ACHN (cell line): ENCODE data around the gene RAD54L.
"Not testable (repeated sequence)": the region's sequence is repeated elsewhere in the genome, so short reads cannot be mapped to it uniquely, and the experiment has no call there.

Source experiments
- DNase-seq: peaks from one replicate; pipeline ENCODE4 v3.0.0-alpha.2; 2015
- in situ Hi-C: cut with HindIII; loops from 2 replicates; pipeline ENCODE4 v1.10.0; 2017; ENCODE audit warnings: low sequenced_read_pairs, low pct_ligation_motif_present, low pct_unique_long_range_greater_than_20kb

RAD54L gene

DNA sequence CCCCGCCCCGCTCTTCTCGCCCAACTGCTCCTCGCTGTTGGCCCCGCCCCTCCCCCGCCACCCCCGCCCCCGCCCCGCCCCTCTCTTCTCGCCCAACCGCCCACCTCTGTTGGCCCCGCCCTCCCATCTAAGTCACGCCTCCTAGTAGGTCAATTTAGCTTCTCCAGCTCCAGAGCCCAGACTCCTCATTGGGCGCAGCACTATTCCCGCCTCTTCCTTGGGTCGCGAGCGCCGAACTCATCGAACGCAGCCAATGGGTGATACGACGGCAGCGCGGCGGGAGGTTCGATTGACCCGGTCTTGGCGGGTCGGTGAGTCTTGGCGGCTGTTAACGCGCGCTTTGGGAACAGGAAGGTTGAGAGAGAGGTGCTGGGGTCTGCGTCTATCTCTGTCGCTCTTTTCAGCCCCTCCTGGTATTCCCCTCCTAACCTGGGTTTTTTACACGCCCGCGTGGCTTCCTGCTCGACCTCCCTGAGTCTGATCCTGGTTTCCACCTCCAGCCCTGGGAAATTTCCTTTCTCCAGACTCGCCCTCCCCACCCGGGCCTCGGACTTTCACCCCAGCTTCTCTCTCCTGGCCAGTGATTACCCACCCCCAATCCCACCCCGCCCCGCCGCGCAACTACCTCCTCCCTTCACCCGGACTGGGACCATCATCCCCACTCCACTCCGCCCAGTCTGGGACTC lies at the start of gene RAD54L:
RAD54L (plus strand) TSS at position 328 of the 686 bp plus-strand sequence. CDS start 643 bp downstream, outside the sequence.
- in situ Hi-C loops = no loop called here
- DNase-seq = peak; percentile 97

DNA sequence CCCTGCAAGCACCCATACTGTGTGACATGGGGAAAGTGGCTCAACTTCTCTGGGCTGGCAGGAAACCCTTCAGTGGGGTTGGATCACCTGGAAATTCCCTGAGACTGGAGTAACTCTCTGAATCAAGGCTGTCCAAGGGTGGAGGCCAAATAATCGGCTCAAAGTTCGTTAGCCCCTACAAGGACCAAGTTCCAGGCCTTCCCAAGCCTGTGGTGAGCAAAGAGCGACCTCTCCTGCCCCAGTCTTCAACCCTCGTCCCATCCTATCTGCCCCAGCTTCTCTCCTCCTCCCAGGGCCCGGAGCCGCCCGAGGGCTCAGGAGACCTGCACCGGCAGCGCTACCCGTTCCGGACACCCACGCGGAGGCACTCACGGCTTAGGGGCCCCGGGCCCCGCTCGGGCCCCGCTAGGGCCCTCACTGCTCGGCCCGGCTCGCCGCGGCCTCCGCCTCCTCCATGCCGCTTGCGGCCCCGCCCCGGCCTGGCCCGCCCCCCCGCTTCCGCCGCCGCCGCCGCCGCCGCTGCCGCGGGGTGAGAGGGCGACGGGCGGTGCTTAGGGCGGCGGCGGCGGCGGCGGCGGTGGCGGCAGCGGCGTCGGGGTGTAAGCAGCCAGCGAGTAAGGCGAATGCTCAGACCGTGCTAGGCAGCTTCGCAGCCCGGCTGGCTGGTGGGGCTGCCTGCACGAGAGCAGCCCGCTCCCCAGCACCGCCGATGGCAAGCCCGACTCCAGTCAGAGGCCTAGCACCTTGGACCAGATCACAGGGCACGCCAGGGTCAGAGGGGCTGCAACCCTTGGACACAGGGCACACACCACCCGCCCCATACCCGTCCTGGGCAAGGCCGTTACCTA lies 49.4 kb upstream of the RAD54L start, which contains the start of gene POMGNT1:
POMGNT1 (minus strand) TSS at position 471 of the 848 bp plus-strand sequence. CDS start 613 bp downstream, outside the sequence.
- in situ Hi-C loops = loop anchor here (25.0 kb wide), 1 partner anchor 161 kb away; no protein-coding TSS in a partner anchor
- peak; percentile 67 for DNase-seq

DNA sequence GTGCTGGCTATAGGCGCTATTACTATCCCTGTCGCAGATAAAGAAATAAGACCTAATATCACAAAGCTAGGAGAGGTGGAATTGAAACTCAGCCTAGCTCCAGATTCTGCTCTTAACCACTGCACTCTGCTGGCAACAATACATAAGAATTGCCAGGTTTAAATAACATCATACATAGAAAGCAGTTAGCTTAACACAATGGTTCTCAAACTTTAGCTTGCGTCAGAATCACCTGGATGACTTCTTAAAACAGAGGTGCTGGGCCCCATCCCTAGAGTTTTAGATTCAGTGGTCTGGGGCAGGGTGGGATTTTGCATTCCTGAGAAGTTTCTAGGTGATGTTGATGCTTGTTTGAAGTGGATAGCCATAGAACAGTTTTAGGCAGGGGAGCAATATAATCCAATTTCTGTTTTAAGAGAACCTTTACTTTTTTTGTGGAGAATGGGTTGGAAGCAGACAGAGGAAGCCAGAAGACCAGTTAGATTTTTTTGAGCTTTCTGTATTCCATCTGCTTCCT lies 48.3 kb upstream of the RAD54L start:
- in situ Hi-C loops = loop anchor here (25.0 kb wide), 1 partner anchor 162 kb away; no protein-coding TSS in a partner anchor

DNA sequence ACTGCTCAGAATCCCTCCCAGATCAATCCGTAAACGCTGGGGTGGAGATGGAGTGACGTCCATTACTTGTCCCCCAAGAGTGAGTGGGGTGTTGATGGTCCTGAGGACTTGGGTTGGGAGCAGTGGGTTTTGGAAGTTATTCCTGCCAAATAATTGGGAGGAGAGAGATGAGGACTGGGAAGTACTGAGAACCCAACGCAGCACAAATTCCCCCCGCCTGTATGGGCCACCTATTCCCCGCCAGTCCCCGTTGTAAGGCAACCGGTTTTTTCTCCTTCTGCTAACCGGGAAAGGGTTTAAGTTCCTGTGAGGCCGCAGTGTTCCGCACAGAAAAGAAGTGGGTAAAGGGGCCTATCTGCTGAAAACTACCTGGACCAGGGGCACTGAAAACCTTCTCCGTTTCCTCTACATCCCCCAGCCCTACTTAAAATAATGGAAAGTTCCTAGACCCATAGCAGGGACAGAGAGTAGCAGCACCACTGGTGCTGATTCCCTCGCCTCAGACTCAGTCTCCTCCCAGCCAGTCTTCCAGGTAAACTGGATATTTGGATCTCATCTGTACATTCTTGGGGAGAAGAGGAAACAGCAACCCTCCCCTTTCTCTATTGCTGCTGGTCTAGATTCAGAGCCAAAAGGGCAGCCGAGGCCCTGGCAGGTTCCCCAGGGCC lies 43.7 kb upstream of the RAD54L start:
- DNase-seq = no peak
- in situ Hi-C loops = no loop called here

More for the DNA sequence above, 48.3 kb upstream of the RAD54L start:
- no peak for DNase-seq

DNA sequence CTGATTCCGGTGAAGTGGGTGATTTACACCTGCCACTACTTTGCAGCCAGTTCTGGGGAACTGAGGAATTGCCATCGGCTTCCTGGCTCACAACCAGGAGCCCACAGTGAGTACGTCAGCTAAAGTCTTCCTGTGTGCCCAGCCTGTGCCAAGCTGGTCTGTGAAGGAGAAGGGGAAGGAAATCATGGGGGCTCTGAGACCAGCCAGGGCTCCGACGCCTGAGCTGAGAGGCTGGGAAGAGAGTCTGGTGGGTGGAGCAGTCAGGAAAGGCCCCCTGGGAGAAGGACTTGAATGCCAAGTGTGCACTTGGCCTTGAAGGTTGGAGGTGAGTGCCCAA lies 43.2 kb upstream of the RAD54L start:
- in situ Hi-C loops = no loop called here

DNA sequence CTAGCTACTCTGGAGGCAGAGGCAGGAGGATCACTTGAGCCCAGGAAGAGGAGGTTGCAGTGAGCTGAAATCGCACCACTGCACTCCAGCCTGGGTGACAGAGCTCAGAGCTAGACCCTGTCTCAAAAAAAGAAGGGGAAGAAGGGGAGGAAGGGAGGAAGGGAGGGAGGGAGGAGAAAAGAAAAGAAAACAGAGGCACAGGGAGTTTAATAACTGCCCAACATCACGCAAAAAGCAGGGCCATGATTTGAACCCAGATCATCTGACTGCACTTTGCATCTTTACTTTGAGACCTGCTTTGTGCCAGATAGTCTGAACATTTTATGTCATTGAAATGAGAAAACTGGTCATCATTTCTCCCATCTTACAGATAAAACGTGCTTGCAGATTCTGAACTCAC lies 42.4 kb upstream of the RAD54L start:
- DNase-seq = no peak
- in situ Hi-C loops = no loop called here

More for the DNA sequence above, 43.2 kb upstream of the RAD54L start:
- peak; percentile 25 for DNase-seq

DNA sequence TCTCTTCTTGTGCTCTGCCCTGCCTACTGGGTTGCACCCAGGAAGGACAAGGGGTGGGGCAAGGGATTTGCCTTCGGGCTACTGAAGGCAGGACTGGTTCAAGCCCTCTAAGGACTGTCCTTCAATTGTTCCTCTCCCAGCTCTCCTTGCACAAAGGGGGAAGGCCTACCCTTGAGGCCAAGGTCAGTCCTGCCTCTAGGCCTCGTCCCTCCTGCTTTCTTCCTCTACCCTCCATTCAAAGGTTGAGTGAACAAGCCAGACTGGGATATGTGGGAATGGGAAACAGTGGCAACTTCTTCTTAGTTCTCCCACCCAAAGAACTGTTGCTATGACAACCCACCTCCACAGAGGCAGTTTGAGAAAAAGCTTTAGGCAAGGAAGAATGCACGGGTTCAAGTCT lies 41.8 kb upstream of the RAD54L start:
- no peak for DNase-seq
- in situ Hi-C loops = no loop called here

DNA sequence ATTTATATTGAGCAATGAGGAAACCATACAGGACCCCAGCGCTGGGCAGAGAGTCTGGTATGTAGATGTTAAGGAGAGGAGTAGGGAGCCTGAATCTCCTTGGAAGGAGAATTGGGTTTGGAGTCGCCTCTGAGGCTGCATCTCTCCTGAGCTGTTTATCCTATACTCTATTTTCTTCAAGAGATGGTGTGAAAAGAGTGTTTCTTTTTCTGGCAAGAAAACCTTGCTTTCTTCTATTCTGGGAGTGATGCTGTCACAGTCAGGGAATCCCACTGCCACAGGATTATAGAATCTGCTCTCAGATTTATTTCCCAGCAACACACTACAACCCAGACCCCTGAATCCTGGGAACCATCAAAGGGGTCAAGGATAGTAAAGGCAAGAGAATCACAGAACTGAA lies 41.2 kb upstream of the RAD54L start:
- in situ Hi-C loops = no loop called here
- DNase-seq = no peak

DNA sequence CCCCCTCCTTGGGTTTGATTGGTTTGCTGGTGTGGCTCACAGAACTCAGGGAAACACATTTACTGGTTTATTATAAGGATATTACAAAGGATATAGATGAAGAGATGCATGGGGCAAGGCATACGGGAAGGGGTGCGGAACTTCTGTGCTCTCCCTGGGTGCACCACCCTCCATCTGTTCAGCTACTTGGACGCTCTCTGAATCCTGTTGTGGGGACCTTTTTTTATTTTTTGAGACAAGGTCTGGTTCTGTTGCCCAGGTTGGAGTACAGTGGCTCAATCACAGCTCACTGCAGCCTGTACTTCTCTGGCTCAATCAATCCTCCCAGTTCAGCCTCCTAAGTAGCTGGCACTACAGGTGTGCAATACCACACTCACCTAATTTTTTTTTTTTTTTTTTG lies 37.0 kb upstream of the RAD54L start:
- in situ Hi-C loops = no loop called here
- DNase-seq = no peak

DNA sequence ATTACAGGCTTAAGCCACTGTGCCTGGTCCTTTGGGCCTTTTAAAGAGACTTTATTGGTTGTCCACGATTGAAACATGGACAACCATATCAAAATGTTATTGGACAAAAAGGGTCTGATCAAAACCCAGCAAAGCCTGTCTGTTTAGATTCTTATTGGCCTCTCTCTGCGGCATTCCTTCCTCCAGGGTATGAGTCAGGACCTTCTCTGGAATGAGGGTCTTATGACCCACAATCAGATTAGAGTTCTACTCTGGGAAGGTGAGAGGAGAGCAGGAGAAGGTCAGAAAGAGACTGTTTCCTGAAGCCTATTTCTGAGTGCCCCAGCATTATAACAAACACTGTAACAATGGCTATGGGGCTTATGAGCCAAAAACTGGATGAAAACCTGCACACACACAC lies 36.5 kb upstream of the RAD54L start:
- DNase-seq = no peak
- in situ Hi-C loops = no loop called here

DNA sequence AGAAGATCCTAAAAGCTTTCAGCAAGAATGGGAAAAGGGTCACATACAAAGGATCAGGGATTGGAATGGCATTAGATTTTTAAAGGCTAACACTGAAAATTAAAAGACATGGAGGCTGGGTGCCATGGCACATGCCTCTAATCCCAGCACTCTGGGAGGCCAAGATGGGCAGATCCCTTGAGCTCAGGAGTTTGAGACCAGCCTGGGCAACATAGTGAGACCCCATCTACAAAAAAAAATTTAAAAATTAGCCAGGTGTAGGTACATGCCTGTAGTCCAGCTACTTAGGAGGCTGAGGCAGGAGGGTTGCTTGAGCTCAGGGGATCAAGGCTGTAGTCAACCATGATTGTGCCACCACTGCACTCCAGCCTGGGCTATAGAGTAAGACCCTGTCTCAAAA lies 32.1 kb upstream of the RAD54L start:
- in situ Hi-C loops = no loop called here
- DNase-seq = no peak

DNA sequence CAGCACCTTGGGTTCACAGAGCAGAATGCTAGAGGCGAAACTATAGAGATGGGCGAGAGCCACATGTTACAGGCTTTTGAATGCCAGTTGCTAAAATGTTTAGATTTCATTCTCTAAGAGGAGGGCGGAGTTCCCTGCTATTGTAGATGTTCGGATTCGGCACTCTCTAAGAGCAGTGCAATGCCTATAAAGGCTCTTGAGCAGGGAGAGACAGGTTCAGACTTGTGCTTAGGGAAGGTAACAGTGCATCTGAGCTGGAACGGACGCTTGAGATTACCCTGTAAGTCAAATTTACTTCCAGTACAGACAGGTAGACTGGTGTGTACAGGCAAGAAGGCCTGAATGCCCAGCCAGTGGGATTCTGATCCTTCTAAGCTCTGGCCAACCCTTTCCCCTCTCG lies 29.1 kb upstream of the RAD54L start:
- in situ Hi-C loops = no loop called here
- DNase-seq = no peak

DNA sequence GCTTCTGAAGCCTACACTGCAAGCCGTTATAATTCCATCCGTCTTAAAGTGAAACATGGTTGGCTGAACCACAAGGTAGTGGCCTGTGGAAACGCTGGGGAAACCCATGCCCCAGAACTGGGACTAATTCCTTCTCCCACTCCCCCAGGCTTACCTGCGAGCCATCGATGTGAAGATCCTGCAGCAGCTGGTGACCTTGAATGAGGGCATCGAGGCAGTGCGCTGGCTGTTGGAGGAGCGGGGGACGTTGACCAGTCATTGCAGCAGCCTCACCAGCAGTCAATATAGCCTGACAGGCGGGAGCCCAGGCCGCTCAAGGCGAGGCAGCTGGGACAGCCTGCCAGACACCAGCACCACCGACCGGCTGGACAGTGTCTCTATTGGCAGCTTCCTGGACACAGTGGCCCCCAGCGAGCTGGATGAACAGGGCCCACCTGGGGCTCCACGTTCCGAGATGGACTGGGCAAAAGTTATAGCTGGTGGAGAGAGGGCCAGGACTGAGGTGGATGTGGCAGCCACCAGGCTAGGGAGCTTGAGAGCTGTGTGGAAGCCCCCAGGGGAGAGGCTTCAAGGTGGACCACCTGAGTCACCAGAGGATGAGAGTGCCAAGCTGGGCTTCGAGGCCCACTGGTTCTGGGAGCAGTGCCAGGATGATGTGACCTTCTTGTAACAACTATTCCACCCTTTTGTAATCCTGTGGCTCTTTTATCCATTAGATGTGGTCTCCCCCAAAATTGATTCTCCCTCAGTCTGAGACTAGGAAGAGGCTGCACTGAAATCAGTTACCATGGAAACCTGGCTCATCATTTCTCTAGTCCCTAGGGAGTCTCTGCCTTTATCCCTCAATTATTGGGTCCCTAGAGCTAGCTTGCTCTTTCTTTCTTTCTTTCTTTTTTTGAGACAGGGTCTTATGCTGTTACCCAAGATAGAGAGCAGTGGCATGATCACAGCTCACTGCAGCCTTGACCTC lies 27.7 kb upstream of the RAD54L start:
- in situ Hi-C loops = no loop called here
- no peak for DNase-seq

DNA sequence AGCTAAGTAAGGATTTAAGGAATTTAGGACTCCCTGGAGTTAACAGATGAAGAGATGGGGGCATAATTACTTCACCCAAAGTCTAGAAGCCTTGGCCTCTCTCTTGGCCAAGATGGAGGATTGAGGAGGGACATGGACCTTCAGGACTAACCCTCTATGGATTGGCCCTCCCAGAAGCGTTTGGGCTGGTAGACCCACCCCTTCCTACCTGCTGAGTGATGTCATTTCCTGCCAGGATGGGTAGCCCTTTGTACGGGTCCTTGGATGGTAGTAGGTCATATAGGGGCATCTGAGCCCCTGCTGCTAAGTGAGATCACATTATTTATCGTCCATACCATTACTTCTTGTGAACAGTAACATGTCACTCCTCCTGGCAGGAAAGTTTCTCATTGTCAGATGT lies 26.8 kb upstream of the RAD54L start:
- no peak for DNase-seq
- in situ Hi-C loops = no loop called here

DNA sequence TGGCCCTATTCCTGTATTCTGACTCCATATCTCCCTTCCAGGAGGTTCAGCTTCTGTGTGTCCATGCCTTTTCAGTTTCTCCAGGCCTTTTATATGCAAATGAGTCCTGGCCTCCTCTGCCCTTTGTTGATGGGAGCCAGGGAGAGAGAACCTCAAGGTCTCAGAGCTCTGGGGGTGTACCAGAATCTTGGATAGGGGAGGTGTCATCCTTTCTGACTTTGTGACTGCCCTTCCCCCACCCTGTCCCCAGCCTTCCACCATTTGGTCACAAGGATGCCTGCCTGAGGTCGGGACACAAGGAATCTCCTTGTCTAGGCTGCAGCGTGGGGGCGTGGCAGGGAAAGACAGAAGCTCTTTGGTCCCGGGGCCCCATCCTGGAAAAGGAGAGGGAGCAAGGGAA lies 25.8 kb upstream of the RAD54L start:
- in situ Hi-C loops = no loop called here
- DNase-seq = no peak

DNA sequence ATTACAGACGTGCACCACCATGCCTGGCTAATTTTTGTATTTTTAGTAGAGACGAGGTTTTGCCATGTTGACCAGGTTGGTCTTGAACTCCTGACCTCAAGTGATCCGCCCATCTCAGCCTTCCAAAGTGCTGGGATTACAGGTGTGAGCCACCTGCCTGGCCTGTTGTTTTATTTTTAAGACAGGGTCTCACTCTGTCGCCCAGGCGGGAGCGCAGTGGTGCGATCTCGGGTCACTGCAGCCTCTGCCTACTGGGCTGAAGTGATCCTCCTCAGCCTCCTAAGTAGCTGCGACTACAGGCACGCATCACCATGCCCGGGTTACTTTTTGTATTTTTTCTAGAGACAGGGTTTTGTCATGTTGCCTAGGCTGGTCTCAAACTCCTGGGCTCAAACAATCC lies 24.5 kb upstream of the RAD54L start:
- in situ Hi-C loops, DNase-seq: not testable (repeated sequence)

DNA sequence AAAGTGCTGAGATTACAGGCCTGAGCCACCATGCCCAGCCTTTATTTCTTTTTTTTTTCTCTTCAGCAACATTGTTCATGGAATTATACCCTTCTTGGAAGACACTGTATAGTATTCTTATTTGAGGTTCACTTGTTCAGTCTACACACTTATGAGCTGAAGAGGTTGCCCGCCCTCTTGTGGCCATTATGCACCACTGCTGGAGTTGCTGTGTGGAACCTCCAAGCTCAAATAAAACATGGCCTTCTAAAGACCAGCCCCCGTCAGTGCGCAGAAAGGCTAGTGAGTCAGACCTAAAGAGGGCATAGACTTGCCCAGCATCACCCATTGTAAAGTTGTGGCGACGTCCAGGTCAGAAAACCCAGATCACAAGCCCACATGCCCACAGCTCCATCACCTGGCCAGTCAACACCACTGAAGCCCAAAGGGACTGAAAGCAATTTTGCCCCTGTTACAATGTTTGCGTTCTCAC lies 24.1 kb upstream of the RAD54L start:
- in situ Hi-C loops = no loop called here
- DNase-seq = peak; percentile 79

DNA sequence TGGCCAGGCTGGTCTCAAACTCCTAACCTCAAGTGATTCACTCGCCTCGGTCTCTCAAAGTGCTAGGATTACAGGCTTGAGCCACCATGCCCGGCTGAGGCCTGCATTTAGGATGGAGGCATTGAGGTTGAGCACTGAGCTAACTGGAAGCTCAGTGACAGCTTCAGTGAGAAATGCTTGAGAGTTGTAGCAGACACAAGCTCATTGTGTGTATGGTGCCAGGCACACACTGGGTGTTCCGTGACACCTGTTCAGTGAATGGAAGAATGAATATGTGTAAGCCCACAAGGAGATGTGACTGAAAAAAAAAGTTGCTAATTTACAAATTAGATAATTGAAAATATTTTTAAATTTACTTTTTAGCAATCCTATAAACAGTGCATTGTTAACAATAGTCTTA lies 22.6 kb upstream of the RAD54L start:
- DNase-seq = no peak
- in situ Hi-C loops = no loop called here
